NCI-H524 treated with DMSO at 0.1 percent for 48 hours (cell line): Measurements from ENCODE around the gene ASPN.

Experiments used
- DNase-seq: peaks from one replicate; lab custom pipeline; 2025; lab: John Stamatoyannopoulos, UW

The ASPN gene

DNA sequence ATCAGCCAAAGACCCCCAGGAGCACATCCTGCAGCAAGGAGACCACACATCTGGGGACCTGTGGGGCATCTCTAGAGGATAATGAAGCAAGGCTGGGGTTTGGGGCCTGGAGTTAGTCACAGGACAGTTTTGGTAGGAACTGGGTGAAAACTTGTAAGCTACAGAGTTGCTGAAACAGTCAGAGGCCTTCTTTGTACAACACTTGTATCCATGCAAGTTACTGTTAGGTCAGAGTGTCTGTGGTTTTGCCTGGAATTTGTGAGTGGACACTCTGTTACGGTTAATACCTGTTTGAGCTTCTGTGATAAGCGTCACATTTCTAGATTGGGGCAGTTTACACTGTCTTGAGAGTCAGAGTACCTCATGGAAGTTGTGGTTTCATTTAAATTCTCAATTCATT lies 22.6 kb upstream of the ASPN start:
- DNase-seq: no peak

- DNase-seq: no peak
Observed at GRCh38 chr9:92503156-92503555, 20.9 kb upstream of the ASPN start.

- no peak for DNase-seq
Observed at GRCh38 chr9:92501671-92502393, 19.5 kb upstream of the ASPN start.

- no peak for DNase-seq
Observed at GRCh38 chr9:92500725-92501124, 18.4 kb upstream of the ASPN start.

- no peak for DNase-seq
Observed at GRCh38 chr9:92499701-92500100, 17.4 kb upstream of the ASPN start.

DNA sequence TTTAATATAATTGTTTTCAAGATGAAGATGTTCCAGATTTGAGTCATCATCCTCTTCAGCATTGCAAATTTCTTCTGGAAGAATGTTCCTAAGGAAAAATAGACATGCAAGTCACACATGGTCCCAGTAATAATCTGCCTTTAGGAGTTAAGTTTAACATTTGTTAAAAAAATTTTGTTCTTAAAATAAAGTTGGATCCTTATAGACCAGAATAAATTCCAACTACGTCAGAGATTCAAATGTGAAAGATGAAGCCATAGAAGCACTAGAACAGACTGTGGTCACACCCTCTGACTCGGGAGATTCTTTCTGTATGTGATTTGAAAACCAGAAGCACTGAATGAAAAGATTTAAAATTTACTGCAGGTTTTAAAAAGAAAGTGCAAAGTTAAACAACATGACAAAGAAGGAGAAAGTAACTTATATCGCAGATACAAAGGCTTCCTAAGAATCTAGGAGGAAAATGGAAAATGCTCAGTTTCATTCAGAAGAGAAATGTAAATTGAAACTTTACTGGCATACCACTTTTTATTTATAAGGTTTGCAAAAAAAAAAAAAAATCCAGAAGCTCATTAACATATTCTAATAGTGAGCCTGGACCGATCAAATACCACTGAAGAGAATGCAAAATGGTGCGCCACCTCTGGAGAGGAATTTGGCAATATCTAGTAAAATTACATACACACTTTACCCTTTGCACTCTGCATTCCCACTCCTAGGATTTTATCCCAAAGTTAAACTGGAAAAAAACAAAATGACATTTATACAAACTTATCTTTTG lies 14.3 kb upstream of the ASPN start:
- DNase-seq: no peak

GRCh38 chr9:92494856-92495255 lies 12.6 kb upstream of the ASPN start:
- no peak for DNase-seq

GRCh38 chr9:92493749-92494387 lies 11.6 kb upstream of the ASPN start:
- DNase-seq: no peak

DNA sequence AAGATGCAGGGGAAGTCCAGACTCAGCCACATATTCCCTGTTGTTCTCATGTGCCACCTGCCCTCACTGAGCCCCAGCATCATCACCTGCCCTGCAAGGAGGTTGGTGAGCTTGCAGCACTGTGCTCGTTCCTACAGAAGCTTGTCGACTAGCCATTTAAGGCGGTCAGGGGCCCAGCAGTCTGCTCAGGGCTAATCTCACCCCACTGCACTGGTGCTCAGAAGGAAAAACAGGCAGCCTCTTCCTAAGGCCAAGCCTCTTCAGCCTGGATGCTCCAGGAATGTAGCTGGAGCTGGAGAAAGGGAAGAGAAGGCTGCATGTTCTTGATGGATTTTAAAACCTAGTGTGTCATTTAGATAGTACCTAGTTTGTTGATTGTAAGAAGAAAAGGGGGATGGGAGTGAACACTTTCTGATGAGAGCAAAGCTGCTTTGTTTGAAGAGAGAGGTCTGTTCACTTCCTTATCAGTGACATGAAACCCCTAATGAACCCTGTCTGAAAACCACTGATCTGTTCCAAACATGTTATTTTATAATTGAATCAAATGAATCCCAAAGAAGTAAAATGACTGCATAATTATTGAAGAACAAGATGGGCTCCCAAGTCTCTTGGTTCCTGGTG lies 10.6 kb upstream of the ASPN start:
- no peak for DNase-seq

DNA sequence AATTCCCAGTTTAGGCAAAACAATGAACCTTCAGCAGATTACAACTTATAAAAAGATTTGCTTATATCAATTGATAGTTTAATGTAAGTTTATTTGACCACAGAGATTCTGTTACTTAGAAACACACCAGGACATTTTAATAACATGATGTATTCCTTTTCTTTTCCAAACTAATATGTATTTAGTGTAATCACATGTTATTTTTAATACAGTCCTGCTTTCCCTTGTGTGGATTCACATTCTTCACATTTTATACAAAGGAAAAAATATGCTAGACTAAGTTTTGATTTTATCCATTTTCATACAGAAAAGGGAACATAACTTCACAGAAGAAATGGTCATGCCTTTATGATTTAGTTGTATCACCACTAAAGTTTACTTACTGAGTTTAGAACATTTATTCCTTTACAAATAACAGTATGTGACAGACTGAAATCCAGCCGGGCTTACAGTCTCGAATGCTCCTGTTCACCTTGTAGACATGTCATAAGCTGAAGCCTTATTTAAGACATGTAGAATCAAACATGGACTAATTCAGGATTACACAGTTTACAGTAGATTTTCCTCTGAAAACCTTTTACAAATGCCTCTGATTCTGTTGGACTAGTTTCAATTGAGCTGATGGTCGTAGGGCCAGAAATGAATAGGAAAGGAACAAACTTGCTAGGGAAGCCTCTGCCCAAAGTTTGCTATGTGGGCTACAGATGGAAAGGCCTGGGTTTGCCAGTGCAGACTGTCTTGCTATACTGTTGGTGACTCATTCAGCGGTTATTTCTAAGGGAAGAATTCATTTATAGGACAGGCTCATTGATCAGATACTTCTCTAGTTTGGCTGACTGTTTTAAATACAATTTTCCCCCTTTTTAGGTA lies 6.6 kb upstream of the ASPN start:
- no peak for DNase-seq

DNA sequence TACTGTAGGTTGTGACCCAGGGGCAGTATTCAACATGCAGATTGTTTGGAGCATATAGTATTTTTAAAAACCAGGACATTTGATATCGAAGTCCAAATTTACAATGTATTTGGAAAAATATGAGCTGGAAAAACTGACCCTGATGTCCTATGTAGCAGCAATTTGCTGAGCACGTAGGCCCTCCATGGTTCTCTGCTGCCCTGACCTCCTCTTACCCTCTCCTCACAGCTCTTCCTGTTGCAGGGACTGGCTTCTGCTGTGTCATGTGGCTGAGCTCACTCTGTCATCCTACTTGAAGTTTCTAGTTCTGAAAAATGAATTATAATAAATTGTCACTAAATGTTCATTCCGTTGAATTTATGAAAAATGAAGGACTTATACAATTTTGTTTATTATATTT lies 4.1 kb upstream of the ASPN start:
- DNase-seq: no peak

GRCh38 chr9:92484563-92484962 lies 2.3 kb upstream of the ASPN start:
- DNase-seq: no peak

DNA sequence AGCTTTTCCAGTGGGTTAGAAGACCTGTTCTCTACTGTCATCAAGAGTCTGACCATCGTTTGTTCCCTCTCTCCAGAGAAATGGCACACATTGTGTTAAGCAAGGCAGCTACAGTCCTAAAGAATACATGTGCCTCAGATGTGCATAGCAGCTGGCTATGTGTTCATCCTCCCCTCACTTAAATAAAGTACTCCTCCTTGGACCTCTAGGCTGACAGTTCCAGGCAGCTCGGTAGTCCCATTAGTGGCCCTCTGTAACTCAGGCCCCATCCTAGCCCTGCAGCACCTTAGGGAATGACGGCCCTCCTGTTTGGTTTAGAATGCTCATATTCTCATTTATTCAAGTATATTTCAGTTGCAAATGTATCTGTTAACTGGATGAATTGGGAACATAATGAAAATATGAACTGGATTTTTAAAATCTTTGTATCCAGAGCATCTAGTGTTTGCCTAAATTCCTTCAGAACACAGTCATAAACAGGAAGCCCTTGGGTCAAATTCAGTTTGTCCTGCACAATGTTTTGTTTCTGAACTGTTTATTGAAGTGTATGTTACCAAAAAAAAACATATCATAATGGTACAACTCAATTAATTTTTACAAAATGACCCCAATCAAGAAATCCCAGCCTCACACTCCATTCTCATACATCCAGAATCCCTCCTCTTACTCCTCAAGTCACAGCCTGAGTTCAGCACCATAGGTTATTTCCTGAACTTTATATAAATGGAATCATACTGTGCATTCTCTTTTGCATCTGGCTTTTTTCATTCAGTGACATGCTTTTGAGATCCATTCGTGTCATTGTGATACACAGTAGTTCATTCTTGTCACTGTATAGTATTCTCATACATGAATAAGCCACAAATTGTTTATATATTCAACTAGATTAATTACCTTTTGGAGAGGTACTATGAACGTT lies 1.6 kb upstream of the ASPN start:
- DNase-seq: no peak

- DNase-seq: no peak
Observed at GRCh38 chr9:92482805-92483204, 499 bp upstream of the ASPN start.

DNA sequence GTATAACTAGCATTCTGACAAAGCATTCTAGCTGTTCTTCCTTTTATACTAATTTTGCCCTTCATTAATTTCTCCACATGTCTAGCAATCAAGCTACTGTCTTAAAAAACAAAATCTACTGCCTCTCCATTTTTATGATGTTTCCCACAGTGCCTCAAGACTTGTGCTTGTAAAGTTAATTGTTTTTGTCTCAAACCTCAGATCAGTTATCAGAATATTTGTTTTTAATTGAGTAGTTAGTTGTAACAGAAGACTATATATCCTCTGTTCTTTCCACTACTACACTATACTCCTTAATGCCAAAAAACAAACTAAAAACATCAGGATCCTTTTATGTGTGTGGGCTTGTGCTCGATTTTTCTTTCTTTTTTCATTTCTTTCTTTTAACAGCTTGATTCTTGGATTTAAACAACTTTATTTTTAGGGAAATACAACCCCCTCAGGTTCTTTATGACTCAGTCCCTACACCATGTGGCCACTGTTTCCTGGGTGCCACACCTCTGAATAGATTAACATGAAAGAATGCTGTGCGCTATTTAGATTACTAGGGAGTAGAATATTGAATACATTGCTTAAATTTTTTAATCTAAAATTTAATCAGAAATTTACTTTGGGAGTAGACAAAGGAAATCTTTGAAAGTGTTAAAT lies 1.2 kb downstream of the ASPN start:
- DNase-seq: no peak

- no peak for DNase-seq
Observed at GRCh38 chr9:92480291-92480771, 2.0 kb downstream of the ASPN start.

- DNase-seq: no peak
Observed at GRCh38 chr9:92479346-92479745, 3.0 kb downstream of the ASPN start.

DNA sequence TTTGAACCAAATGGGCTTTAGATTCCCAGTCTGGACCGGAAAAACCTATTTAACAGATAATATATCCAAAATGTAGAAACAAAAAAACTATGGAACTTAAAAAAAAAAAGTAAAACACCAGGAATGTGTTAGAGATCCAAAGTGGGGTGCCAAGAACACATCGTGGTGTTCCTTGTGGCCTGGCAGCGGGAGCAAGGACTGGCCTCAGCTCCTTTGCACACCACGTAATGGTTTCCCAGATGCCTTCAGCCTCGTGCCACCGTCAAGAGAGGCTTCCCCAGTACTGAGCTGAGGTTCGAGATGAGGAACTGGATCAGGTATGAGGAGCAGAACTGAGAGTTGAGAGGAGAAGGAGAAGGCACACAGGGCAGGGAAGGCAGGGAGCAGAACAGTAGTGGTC lies 3.5 kb downstream of the ASPN start:
- no peak for DNase-seq

DNA sequence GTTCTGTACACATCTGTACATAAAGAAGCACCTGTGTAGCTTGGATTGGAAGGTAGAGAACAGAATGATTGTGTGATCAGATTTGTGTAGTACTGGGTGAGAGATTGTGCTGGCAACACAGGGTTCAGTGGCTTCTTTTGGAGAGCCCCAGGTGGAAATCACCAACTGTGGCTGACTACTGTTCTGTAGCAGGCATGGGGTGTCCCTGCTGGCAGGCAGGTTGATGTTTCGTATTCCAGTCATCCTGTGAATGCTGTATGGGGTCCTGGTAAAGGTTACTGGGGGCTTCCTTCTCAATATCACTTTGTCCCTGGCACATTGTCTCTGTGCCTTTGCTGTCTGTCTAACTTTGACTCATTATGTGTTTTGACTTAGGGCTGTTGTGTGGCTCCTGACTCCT lies 5.3 kb downstream of the ASPN start:
- DNase-seq: no peak

DNA sequence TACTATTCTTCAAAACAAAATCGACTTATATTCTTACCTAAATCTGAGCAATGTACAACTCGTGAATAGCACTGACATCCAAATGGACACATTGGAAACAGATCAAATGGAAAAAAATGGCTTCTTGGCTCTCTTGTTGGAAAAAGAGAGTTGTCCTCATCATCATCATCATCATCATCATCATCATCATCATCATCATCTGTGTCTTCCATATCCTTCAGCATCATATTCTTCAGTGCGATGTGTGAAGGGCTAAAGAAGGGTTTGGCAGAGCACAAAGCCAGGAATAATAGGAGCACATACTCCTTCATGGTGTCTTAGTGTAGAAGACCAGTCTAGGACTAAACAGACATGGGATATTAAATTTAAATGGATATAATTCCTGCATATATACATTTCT lies 7.7 kb downstream of the ASPN start:
- DNase-seq: no peak
